HPDE6-E6E7 (cell line): ENCODE data around the gene MR1.

Experiments
- DNase-seq: peaks from one replicate; pipeline ENCODE4 v3.0.0; 2011; ENCODE audit warnings: missing footprints; ENCODE audit errors: extremely low spot score

MR1 gene

DNA sequence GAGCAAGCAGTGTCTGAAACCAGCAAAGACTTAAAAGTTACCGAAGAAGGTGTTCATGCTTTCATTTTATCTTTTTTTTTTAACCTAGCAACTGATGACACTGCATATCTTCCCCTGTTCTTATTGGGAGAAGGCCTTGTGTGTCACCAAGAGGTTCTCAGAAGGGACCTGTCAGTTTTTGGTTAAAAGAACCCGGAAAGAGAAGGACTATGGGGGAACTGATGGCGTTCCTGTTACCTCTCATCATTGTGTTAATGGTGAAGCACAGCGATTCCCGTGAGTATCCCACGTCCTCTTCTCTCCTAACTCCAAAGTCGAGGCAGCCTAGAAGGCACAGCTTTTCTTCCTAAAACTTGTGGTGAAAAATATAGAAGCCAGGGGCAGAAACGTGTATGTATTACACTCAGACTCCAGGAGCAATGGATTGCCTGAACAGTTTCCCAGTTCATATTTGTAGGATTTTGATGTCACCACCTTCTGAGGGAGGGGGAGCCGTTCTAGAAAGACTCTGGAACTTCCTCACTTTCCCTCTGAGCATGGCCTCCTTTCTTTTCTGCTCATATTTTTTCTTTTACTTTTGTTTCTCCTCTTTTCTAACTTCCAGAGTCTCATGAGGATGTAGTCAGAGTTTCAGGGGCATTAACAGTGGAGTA lies at the start of gene MR1:
TSS of gene MR1 (plus strand) at position 185 of the 653 bp plus-strand sequence. CDS start at position 210, 25 bp downstream.
- DNase-seq: peak; percentile 64

DNA sequence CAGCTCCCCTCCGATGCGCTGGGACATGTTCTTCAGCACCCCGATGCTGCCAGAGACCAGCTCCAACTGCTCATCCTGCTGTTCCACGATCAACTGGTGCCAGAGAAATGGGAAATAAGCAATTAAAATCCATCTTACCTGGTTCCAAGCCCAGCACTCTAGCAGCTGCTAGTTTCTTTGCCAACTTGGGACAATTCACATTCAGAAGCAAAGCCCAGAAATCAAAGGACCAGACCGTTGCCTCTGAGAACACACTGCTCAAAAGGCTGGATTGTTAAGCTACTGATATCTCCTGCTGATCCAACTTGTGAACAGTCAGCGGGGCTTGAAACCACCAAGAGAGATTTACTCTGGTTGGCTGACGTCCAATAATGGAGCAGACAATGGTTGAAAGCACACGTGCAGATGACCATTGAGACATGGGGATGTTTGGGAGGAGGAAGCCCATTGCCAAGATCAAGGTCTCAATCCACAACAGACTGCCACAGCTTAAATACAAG lies 45.5 kb upstream of the MR1 start:
- no peak for DNase-seq

GRCh38 chr1:180994262-180994661 lies 39.5 kb upstream of the MR1 start:
- DNase-seq: no peak

DNA sequence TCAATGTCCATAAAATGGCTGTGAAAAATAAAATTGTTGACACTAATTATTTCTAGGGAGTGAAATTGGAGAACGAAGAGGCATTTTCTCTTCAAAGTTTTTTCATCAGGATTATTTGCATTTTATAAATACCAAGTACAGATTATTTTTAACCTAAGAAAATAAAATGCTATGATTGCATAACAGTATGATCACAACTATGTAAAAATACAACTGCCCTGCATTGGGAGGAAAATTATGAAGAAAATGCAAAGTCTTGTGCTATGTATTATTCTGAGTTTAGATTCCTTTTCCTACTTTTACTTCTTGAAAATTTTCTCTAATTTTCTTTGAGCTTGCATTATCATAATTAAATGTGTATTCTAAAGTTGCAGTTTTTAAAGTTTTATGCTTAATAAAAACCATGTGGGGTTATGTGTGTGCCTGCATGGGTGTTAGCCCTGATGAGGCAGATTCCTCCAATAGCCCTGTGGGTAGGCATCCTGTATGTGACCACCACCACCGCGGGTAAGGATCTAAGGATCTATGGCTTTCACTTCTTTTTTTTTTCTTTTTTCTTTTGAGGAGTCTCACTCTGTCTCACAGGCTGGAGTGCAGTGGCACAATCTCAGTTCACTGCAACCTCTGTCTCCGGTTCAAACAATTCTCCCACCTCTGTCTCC lies 35.8 kb upstream of the MR1 start:
- no peak for DNase-seq

DNA sequence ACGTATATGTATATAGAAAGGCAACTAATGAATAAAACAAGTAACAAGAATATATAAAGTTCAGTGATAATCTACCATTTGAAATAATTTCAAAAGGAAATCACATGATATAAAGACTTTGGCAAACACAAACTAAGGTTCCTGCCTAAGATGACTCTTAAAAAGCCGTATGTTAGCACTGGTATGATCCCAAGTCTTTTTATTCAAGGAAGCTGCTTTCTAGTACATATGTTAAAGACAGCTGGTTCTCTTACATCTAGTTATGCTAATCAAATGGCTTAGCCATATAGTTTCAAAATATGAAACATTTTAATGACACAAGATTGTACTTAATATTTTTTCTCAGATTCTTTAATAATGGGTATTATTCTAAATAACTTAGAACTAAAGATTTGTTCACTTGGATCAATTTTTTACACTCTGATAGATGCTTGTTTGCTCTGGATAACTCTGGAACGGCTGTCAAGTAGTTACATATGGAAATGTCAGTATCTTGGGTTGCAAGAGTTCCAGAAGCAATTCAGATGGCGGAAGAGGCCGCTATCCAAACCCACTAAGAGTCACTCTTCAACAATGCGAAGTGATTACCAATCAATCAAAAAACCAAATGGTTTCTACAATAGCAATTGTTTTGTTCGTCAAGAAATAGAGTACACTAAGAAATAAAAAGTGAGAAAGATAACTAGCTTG lies 32.5 kb upstream of the MR1 start:
- DNase-seq: no peak

GRCh38 chr1:181002582-181003172 lies 31.1 kb upstream of the MR1 start:
- DNase-seq: no peak

DNA sequence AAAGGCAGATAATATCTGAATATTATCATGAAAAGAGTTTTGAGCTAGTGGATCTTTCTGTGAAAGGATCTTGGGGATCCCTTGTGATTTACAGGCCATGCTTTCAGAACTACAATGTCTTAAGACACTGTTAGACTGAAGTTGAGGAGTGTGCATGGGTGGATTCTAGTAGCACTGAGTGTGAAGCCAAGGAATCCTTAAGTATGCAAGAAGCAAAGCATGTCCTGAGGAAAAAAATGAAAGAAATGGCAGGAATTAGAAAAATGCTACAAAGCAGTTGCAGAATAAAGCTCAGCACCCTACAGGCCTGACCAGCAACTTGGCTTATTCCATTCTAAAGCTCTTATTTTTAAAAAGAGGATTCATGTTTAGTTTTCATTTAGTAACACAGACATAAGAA lies 23.0 kb upstream of the MR1 start:
- no peak for DNase-seq

GRCh38 chr1:181011301-181012202 lies 22.2 kb upstream of the MR1 start:
- no peak for DNase-seq

DNA sequence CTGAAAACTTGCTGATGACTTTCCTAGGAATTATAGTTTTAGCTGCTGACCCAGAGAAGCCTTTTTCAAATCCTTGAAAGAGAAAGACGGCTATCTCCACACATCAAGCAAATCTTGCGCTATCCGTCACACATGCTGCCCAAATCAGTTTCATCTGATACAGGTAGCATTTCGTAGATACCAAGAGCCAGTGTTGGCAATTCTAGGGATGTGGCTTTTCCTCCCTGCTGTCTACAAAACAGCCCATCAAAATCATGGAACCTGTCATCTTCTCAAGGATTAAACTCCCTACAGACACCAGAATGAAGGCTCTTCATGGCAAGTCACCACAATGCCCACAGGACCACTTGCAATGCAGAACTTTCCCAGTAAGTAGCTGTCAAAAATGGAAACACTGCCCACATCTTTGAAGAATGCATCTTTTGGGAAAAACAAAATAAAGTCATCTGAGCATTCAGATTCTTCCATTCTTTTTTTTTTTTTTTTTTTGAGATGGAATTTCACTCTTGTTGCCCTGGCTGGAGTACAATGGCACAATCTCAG lies 21.5 kb upstream of the MR1 start:
- no peak for DNase-seq

DNA sequence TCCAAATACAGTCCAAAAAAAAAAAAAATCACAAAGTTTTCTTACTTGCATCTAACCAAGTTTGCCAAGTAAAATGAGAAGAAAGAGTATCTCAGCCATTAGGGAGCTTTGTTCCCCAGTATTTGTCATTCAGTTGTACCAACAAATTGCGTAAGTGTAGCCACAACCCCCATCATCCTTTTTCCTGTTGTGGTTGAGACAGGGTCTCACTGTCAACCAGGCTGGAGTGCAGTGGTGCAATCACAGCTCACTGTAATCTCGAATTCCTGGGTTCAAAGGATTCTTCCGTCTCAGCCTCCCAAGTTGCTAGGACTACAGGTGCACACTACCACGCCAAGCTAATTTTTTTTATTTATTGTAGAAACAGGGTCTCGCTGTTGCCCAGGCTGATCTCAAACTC lies 20.6 kb upstream of the MR1 start:
- DNase-seq: no peak

DNA sequence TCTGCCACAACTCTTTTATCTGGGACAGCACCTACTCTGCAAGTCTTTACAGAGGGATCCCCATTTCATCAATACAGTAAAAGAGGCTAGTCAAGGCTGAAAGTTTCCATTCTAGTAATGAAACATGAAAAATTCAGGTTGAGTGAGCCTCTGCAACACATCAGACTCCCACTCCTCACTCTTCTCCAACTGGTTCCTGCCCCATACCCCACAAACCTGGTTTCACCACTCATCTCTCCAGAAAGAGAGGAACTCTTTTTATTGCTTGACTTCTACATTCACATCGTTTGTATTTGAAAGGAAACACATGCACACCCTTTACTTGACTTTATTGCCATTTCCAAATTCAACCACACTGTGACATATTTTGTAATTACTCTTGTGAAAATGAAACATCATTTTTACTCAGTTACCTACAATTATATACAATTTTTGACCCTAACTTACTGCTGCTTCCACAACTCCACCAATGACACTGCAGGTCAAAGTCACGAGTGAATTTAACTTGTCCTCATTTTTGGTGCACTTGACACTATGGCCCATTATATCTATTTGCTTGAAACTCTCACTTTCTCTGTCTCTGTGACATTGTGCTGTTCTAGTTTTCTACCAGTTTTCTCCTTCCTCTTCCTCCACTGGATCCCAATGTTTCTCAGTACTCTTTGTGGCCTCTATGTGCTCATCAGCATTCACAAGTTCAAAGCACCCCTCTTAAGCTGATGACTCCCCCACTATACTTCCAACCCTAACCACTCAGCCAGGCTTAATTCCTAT lies 19.1 kb upstream of the MR1 start:
- no peak for DNase-seq

- no peak for DNase-seq
Observed at GRCh38 chr1:181015251-181015615, 18.6 kb upstream of the MR1 start.

DNA sequence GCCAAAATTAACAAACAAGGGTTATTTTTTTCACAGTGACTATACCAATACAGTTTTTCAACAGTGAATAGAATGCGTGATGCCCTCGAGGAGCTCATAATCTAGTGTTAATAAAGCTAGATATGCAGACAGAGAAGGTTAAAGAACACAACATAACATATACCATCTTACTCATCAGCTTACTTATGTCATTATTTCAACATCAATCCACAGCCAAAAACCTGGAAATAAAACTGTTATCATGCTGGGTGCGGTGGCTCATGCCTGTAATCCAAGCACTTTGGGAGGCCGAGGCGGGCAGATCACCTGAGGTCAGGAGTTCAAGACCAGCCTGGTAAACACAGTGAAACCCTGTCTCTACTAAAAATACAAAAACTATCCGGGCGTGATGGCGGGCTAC lies 17.2 kb upstream of the MR1 start:
- DNase-seq: no peak

DNA sequence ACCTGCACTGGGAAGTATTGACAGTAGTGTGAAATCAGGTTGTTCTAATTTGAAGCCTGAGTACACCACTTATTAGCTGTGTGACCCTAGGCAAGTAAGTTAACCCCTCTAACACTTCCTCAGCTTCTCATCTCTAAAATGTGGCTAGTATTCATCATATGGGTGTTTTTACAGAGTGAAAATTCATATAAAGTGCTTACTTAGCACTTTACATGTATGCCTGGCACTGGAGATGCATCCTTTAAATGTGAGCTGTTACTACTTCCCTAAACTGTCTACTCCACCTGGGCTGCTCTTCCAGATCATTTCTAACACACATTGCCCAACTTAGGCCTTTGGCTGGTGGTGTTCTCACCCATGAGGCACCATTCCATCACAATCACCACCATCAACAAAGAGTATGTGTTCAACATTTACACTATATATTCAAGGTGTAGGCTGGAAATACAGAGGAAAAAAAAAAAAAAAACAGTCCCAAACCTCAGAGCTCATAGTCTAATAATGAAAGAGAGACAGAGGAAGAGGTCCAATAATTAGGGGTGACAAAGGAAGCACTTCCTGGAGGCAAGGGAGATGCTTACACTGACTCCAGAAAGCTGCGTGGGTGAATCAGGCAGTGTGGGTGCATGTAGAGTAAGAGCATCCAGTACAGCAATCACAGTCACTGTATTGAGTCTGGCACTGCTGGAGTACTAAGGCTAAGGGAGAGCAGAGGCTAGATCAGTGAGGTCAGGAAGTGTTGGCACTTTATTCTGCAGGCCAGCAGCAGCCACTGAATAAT lies 14.7 kb upstream of the MR1 start:
- DNase-seq: no peak

- DNase-seq: no peak
Observed at GRCh38 chr1:181021159-181021558, 12.6 kb upstream of the MR1 start.

DNA sequence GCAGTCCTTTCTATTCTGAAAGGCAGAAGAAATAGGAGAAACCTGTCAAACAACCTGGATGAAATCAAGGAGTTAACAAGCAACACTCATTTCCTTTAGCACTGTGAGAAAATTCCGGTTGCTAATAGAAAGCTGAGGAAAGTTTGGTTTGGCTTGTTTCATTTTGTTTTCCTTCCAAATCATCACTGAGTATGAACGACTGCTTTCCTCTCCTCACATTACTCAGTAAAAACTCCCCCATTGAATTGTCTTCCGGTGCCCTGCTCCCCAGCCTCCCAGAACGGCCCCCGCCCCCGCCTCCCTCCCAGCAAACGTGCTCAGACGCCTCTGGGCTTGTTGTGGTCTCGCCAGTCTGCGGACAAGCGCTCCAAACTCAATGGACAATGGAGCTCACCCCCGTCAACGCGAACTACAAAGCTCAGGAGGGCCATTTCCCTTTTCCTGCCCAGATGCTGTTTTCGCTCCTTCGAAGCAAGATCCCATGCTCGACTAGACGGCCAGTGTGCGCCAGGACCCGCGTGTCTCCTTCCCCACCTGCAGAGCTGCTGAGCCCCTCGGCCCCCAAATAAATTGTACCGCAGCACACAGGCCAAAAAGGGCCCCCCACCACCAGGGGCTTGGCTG lies 11.9 kb upstream of the MR1 start:
- peak; percentile 69 for DNase-seq

DNA sequence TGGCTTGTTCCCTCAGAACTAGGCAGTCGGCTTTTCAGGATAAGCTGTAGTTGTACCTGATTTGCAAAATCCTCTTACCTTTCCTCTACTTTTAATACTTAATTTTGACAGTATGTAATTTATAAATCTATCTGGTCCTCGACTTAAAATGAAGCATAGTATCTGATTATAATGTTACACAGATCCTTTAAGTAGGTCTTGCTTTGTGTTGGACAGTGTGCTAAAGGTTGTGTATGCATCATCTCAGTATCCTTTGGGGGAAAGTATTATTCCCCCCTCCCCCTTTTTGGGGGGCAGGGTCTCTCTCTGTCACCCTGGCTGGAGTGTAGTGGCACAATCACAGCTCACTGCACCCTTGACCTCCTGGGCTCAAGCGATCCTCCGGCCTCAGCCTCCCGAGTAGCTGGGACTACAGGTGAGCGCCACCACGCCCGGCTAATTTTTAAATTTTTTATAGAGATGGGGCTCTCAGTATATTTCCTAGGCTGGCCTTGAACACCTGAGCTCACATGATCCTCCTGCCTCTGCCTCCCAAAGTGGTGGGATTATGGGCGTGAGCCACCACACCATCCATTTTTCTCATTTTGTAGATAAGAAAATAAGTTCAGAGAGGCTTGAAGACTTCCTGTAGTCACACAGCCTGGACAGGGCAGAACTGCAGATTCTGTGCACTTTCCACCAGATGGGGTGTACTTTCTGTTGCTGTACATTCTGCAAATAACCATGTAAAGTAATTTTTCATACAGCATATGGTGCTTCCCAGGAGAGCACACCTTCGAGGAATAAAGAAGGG lies 10.3 kb upstream of the MR1 start:
- DNase-seq: no peak

DNA sequence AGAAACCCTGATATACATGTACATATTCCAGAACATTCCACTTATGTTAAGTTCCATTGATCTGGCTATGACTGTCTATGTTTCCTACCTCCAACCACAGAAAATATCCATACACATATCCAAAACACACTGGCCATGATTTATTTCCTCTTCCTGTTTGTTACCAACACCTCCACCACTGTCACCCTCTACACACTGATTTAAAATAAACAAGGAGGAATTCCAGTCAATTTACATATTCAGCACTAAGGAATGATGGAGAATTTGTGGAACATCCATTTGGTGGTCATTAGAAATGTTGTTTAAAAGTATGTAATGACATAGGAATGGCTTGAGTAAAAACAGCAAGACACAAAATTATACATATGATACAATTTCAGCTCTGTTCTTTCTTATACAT lies 5.6 kb upstream of the MR1 start:
- no peak for DNase-seq
